DND-41 (cell line): ENCODE measurements around the gene TSPAN18.

Experiments
- ATAC-seq: fragments of 200-7000 bp; cut with Tn5 transposase; 3 replicates; pipeline ENCODE4 v1.9.1; 2021; ENCODE audit warnings: low read depth; ENCODE audit not compliant: insufficient read depth
- DNase-seq: peaks from one replicate; pipeline ENCODE4 v3.0.0-alpha.2; 2020
- H2AFZ ChIP-seq: 2 replicates; pipeline ENCODE4 v1.6.0; 2012; ENCODE audit warnings: low read depth, low read length
- H3K27ac ChIP-seq: 2 replicates; pipeline ENCODE4 v1.5.1; 2012; ENCODE audit warnings: low read length, inconsistent platforms
- H3K27me3 ChIP-seq: fragments of 200-600 bp; sonication (generic); 2 replicates; pipeline ENCODE4 v1.6.0; 2012; ENCODE audit warnings: low read length, mild to moderate bottlenecking, inconsistent platforms; ENCODE audit not compliant: insufficient read depth, poor library complexity
- H3K36me3 ChIP-seq: 2 replicates; pipeline ENCODE4 v1.5.1; 2012; ENCODE audit warnings: low read length, inconsistent platforms; ENCODE audit not compliant: insufficient read depth
- H3K4me1 ChIP-seq: 2 replicates; pipeline ENCODE4 v1.5.1; 2012; ENCODE audit warnings: mild to moderate bottlenecking, low read length; ENCODE audit not compliant: insufficient read depth
- H3K4me2 ChIP-seq: 2 replicates; pipeline ENCODE4 v1.6.0; 2012; ENCODE audit warnings: mild to moderate bottlenecking, moderate library complexity, low read length, inconsistent platforms; ENCODE audit not compliant: insufficient read depth
- H3K4me3 ChIP-seq, 2 experiments: fragments of 200-600 bp in 1 of 2; shearing (Covaris generic) in 1 of 2; 2 replicates each; pipeline ENCODE4 v1.5.1; 2012 to 2016; ENCODE audit warnings: inconsistent platforms in 2 of 2, low read length in 2 of 2, mild to moderate bottlenecking in 2 of 2, low read depth in 1 of 2, moderate library complexity in 1 of 2
- H3K79me2 ChIP-seq: 2 replicates; pipeline ENCODE4 v1.6.0; 2012; ENCODE audit warnings: low read length, inconsistent platforms; ENCODE audit not compliant: insufficient read depth
- H3K9ac ChIP-seq: 2 replicates; pipeline ENCODE4 v1.6.0; 2012; ENCODE audit warnings: low read depth, mild to moderate bottlenecking, inconsistent platforms, low read length, moderate library complexity
- H3K9me3 ChIP-seq: 2 replicates; pipeline ENCODE4 v1.5.1; 2012; ENCODE audit warnings: low read length, moderate library complexity, mild to moderate bottlenecking, inconsistent platforms; ENCODE audit not compliant: insufficient read depth, severe bottlenecking
- H4K20me1 ChIP-seq: 2 replicates; pipeline ENCODE4 v1.6.0; 2012; ENCODE audit warnings: low read length; ENCODE audit not compliant: insufficient read depth
- EZH2 ChIP-seq: IDR thresholded peaks from 3 replicates; pipeline ENCODE4 v1.6.1; 2012; ENCODE audit warnings: borderline replicate concordance, low read depth, mild to moderate bottlenecking, moderate library complexity, low read length, inconsistent platforms; ENCODE audit not compliant: severe bottlenecking
- TF ChIP-seq, protein P1 (sequence below): IDR thresholded peaks from 2 replicates; pipeline ENCODE4 v1.5.1; 2012; ENCODE audit warnings: borderline replicate concordance, low read length, moderate library complexity, mild to moderate bottlenecking; ENCODE audit not compliant: poor library complexity, severe bottlenecking; ENCODE audit errors: extremely low read depth

Gene TSPAN18

GRCh38 chr11:44765026-44765595 lies 38.3 kb downstream of the TSPAN18 start:
- no peak for ATAC-seq

DNA sequence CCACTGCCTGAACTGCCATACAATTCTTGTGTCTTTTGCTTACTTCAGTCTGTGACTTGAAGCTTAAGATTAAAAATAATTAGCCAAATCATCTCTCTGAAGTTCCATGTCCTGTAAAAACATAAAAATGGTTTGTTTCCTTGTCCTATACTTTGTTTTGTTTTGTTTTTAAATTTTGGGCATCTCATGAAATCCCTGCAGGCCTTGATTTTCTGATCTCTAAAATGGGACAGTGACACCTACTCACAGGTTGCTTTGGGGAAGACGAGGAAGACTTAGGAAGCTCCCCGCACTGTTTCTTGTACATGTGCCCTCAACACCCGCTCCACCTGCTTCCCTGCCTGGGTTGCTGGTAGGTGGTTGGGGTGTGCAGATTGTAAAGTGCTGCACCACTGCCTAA lies 38.9 kb downstream of the TSPAN18 start:
- no peak overlapping the region for H3K9ac ChIP-seq

More at GRCh38 chr11:44765026-44765595, 38.3 kb downstream of the TSPAN18 start:
- Histone ChIP-seq H3K9ac (no peak overlapping the region), H3K9me3 (no peaks in the 10 kb centered on the region), H3K79me2 (no peaks in the 10 kb centered on the region), H3K27ac (no peak overlapping the region), H3K4me1 (no peaks in the 10 kb centered on the region), H3K36me3 (no peaks in the 10 kb centered on the region), H4K20me1 (no peaks in the 10 kb centered on the region), H2AFZ (no peak overlapping the region), H3K27me3 (peaks cover 5% of the 10 kb centered on the region), H3K4me3 (no peak overlapping the region), H3K4me2 (no peak overlapping the region)
- no peak for DNase-seq
- TF ChIP-seq, protein P1, sequence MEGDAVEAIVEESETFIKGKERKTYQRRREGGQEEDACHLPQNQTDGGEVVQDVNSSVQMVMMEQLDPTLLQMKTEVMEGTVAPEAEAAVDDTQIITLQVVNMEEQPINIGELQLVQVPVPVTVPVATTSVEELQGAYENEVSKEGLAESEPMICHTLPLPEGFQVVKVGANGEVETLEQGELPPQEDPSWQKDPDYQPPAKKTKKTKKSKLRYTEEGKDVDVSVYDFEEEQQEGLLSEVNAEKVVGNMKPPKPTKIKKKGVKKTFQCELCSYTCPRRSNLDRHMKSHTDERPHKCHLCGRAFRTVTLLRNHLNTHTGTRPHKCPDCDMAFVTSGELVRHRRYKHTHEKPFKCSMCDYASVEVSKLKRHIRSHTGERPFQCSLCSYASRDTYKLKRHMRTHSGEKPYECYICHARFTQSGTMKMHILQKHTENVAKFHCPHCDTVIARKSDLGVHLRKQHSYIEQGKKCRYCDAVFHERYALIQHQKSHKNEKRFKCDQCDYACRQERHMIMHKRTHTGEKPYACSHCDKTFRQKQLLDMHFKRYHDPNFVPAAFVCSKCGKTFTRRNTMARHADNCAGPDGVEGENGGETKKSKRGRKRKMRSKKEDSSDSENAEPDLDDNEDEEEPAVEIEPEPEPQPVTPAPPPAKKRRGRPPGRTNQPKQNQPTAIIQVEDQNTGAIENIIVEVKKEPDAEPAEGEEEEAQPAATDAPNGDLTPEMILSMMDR, result no peak
- TF ChIP-seq EZH2, result no peak

DNA sequence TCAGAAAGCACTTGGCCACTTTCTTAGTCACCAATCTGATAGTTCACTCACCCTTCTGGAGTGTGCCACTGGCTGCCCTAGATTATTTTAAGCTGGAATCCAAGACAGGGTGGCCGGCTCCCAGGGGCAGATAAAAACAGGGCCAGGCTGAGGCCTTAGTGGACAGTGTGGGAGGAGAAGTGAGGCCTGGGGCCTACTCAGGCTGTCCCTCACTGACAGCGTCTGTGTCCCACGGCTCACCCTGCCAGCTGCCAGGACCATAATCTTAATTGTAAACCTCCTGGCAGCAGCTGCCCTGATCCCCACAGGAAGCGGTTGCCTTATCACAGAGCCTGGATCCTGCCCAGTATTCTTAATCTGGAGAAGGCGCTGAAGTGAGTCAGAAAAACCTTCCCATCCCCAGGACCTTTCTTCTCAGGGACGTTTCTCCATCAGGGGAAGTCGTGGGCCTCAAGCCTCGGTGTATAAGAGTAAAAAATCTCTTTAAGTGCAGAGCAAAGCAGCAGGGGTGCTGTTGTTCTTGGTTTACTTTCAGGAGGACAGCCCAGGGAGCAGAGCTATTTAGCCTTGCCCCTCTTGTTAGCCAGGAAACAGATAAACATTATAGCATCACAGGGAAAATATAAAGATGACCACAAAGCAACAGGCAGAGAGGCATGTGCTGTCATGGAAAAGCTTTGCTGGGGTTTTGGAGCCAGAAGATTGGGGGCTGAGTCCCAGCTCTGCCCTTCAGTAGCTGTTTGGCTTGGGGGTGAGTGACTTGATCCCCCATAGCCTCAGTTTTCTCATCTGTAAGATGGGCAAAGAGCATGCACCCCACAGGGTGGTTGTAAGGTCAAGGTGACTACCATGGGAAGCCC lies 39.6 kb downstream of the TSPAN18 start:
- no peak overlapping the region for H2AFZ ChIP-seq
- no peaks in the 10 kb centered on the region for H3K4me1 ChIP-seq
- H3K36me3 ChIP-seq, result no peaks in the 10 kb centered on the region
- no peak overlapping the region for H3K9ac ChIP-seq
- no peaks in the 10 kb centered on the region for H3K79me2 ChIP-seq
- no peak for TF ChIP-seq EZH2
- TF ChIP-seq, protein P1, result no peak
- H3K27me3 ChIP-seq, result peaks cover 5% of the 10 kb centered on the region
- no peaks in the 10 kb centered on the region for H4K20me1 ChIP-seq
- H3K9me3 ChIP-seq, result no peaks in the 10 kb centered on the region
- H3K4me2 ChIP-seq, result no peak overlapping the region
- H3K27ac ChIP-seq, result no peak overlapping the region
- ATAC-seq (no peak), DNase-seq (no peak)
- no peak overlapping the region for H3K4me3 ChIP-seq

More for the DNA sequence above, 38.9 kb downstream of the TSPAN18 start:
- Histone ChIP-seq H3K36me3 (no peaks in the 10 kb centered on the region), H3K4me2 (no peak overlapping the region), H3K27me3 (peaks cover 5% of the 10 kb centered on the region), H3K79me2 (no peaks in the 10 kb centered on the region), H4K20me1 (no peaks in the 10 kb centered on the region), H3K9me3 (no peaks in the 10 kb centered on the region), H3K4me3 (no peak overlapping the region), H3K27ac (no peak overlapping the region), H3K4me1 (no peaks in the 10 kb centered on the region), H2AFZ (no peak overlapping the region)
- no peak for DNase-seq
- no peak for ATAC-seq
- TF ChIP-seq, protein P1, result no peak
